HG03196 (cell line): Measurements from ENCODE around the gene NSMCE4A.
"Not testable (repeated sequence)": the region's sequence is repeated elsewhere in the genome, so short reads cannot be mapped to it uniquely, and the experiment has no call there.

Experiments used
- ATAC-seq: cut with Tn5 transposase; IDR thresholded peaks from one replicate; pipeline ENCODE4 v1.9.1; 2021; ENCODE audit not compliant: unreplicated experiment

Gene NSMCE4A

GRCh38 chr10:121990015-121990677, 15.1 kb upstream of the NSMCE4A start:
- ATAC-seq = no peak

GRCh38 chr10:121988361-121989324, 13.6 kb upstream of the NSMCE4A start, which contains the start of gene TACC2:
Gene TACC2, plus strand, starts transcription at chr10:121989163. Its CDS starts 32,819 bp downstream, at chr10:122021982.
- no peak for ATAC-seq

- ATAC-seq = no peak
Observed at GRCh38 chr10:121984463-121984862, 9.4 kb upstream of the NSMCE4A start.

GRCh38 chr10:121983852-121984251, 8.8 kb upstream of the NSMCE4A start:
- no peak for ATAC-seq

GRCh38 chr10:121981346-121981745, 6.3 kb upstream of the NSMCE4A start:
- ATAC-seq = no peak

- no peak for ATAC-seq
Observed at GRCh38 chr10:121978511-121978910, 3.5 kb upstream of the NSMCE4A start.

GRCh38 chr10:121976607-121977006, 1.6 kb upstream of the NSMCE4A start:
- no peak for ATAC-seq

- no peak for ATAC-seq
Observed at GRCh38 chr10:121975295-121976086, 474 bp upstream of the NSMCE4A start.

- peak; percentile 22 for ATAC-seq
Observed at GRCh38 chr10:121974019-121974534, 940 bp downstream of the NSMCE4A start.

- ATAC-seq = not testable (repeated sequence)
Observed at GRCh38 chr10:121969086-121969485, 5.9 kb downstream of the NSMCE4A start.

GRCh38 chr10:121965996-121966395, 9.0 kb downstream of the NSMCE4A start:
- ATAC-seq = no peak

GRCh38 chr10:121961456-121961855, 13.6 kb downstream of the NSMCE4A start:
- ATAC-seq = no peak

GRCh38 chr10:121959671-121960070, 15.3 kb downstream of the NSMCE4A start:
- no peak for ATAC-seq

- no peak for ATAC-seq
Observed at GRCh38 chr10:121956111-121957061, 18.6 kb downstream of the NSMCE4A start.

- ATAC-seq = no peak
Observed at GRCh38 chr10:121952226-121952625, 22.8 kb downstream of the NSMCE4A start.

GRCh38 chr10:121949451-121949850, 25.6 kb downstream of the NSMCE4A start:
- ATAC-seq = no peak

- ATAC-seq = no peak
Observed at GRCh38 chr10:121949049-121949448, 26.0 kb downstream of the NSMCE4A start.

- ATAC-seq = no peak
Observed at GRCh38 chr10:121947343-121948330, 27.4 kb downstream of the NSMCE4A start.
